Amniotic epithelial cell (primary cell): ENCODE measurements around the gene PTPN1.
"Not testable (repeated sequence)": the region's sequence is repeated elsewhere in the genome, so short reads cannot be mapped to it uniquely, and the experiment has no call there.

Source experiments
- DNase-seq: peaks from one replicate; pipeline ENCODE4 v3.0.0-alpha.2; 2010; ENCODE audit warnings: low read depth

Gene PTPN1

DNA sequence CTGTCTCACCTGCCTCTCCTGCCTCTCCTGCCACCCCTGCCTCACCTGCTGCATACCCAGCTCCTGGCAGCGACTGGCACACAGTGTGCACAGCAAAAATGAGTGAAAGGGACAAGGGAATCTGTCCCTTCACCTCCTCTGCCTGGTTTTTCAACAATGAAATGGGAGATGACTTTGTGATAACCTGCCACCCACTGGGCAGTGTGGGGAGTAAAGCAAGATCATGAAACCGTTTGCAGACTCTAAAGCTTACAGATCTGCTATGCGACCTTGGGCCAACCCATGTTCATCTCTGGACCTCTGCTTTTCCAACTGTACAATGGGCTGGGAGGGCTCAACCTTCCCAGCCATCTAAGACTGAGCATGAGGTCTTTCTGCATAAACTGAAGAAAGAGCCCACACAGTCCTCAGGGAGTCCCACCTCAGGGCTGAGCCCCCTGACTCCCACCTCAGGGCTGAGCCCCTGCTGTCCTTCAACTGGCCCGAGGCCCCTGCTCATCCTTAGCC, 100.1 kb downstream of the PTPN1 start:
- no peak for DNase-seq

DNA sequence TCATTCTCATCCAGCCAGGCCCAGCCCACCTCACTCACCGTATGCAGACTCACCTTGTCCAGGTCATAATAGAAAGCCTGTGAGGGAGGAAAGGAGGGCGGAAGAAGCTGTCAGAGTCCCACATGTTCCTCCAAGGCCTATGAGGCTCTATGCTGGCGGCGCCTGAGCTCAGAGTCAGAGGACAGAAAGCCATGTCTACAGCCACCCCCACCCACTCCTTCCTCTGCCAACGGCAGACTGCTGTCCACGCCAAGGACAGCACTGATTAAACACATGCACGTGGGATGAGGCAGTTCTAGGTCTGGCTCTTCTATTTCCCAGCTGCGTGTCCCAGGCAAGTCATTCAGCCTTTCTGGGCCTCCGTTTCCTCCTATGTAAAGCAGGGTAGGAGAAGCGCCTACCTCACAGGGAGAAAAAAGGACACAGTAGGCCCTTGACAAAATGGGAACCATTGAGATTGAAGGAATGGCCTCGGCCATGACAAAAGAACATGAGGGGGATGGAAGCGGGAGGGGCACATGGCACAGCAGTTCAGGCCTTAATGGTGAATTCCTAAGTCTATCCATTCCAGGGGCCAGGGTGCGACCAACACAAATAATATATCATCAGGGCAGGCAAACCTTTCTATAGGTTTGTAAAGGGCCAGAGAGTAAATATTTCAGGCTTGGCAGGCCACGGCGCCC, 101.1 kb downstream of the PTPN1 start:
- DNase-seq = no peak

DNA sequence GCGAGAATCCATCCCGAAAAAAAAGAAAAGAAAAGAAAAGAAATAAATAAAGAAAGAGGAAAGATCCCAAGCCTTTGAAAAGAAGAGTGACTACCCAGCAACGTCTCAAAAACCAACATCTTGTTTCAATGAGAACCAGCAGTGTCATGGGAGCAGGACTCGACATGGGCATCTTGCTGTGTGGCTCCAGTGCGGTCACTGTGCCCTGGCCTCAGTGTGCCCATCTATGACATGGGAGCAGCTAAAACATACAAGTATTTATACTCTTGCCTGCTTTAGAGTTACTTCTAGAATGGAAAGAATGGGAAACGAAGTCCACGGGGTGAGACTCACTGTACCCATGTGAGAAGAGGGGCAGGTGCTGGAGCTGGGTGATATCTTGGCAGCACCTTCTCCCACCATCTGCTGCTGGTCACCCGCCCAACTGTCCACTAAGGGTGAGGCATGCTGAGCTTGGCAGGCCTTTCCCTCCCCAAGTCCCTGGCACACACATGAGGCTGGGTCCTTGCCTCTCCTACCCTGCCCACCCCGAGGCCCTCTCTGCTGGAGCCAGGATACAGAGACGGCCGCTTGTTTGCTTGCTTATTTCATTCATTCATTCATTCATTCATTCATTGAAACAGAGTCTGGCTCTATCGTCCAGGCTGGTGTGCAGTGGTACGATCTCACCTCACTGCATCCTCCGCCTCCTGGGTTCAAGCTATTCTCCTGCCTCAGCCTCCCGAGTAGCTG, 103.4 kb downstream of the PTPN1 start:
- no peak for DNase-seq

DNA sequence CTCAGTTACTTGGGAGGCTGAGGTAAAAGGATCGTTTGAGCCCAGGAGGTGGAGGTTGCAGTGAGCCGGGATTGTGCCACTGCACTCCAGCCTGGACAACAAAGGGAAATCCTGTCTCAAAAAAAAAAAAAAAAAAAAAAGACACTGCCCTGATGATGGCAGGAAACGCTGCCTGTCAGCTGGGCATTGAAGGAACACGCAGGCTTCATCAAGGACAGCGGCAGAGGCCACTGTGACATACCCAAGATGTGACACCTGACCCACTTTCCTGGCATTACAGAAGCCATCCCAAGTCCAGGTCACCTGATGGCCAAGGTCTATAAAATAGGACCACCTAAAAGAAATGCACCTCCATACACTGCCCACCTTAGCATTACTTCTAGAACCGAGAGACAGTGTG, 105.2 kb downstream of the PTPN1 start:
- no peak for DNase-seq

DNA sequence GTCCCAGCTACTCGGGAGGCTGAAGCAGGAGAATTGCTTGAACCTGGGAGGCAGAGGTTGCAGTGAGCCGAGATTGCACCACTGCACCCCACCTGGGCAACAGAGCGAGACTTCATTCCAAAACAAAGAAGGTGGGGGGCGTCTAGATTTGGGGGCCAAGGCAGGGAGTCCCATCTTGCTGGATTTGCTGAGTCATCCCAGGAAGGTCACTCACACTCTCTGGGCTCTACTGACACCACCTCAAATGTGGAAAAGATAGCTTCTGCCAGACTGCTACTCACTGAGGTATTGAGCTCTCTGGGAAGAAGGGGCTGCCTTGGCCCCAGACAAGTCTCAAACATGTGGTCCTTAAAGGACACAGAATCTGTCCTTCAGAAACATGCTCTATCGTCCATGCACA, 106.8 kb downstream of the PTPN1 start:
- DNase-seq = no peak

DNA sequence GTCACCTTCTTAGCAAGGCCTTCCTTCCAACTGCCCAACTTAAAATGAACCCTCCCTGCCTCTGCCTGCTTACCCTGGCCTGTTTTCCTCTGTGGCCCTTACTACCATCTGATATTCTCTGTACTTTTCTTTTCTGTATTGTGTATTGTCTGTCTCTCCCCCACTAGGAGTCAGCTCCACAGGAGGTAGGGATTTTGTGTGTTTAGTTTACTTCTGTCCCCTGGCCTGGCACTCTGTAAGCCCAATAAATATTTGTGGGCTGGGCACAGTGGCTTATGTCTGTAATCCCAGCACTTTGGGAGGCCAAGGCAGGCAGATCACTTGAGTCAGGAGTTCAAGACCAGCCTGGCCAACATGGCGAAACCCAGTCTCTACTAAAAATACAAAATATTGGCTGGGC, 108.4 kb downstream of the PTPN1 start:
- DNase-seq = no peak

DNA sequence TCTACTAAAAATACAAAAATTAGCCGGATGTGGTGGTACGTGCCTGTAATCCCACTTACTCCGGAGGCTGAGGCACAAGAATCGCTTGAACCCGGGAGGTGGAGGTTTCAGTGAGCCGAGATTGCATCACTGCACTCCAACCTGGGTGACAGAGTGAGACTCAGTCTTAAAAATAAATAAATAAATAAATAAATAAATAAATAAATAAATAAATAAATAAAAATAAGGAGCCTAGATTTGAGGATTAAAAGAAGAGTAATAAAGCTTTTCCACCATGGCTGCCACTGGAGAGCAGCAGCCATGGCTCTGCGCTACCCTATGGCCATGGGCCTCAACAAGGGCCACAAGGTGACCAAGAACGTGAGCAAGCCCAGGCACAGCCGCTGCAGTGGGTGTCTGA, 110.3 kb downstream of the PTPN1 start:
- DNase-seq = not testable (repeated sequence)

DNA sequence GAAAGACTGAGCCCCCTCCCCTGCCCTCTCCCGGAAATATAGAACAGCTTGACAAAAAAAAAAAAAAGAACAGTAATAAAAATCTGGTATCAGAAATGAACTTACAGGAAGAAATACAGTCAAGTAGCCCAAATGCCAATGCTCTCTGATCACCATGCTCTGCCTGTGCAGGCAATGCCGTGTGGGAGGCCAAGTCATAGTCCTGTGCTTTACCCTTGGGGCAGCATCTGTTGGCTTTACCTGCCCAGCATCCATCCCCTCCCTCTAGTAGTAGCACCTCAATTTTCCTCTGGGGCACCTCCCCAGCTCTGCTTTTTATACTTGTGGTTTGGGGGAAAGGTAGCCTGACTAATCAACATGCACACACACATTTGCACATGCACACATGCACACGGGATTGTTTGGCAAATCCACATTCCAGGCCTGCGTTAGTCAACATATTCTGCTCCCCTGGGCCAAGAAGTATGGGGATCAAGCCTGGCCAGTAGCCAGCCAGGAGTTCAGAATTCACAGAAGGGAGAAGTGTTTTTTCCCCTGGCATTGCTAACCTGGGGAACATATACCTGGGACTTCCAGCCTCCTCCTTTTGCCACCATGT, 111.0 kb downstream of the PTPN1 start:
- no peak for DNase-seq

DNA sequence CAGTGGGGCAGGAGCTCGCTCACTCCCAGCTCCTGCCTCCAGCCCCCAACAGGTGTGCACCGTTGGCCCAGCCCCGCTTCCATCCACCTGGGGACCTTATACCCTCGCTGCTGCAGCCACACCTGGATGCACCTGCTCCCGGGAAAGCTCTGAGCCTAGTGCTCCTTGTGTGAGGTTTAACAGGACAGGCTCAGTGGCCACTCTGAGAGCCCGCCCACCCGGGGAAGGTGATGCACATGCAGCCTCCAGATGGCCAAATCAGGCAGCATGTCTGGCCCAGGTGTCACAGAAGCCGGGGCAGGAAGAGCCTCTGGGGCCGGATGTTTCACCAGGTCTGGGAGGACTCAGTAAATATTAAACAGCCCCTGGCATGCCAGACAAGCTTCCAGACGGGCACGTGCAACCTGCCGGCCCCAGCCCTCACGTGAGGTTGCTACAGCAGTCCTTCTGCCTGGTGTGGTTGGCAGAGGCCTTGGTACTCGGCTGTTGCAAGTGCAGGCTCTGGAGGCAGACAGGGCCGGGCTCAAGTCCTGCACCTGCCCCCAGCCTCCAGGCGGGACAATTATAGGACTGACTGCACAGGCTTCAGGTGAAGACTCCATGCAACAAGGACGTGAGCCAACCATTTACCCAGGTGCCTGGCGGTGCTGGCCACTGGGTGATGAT, 114.3 kb downstream of the PTPN1 start:
- DNase-seq = no peak

DNA sequence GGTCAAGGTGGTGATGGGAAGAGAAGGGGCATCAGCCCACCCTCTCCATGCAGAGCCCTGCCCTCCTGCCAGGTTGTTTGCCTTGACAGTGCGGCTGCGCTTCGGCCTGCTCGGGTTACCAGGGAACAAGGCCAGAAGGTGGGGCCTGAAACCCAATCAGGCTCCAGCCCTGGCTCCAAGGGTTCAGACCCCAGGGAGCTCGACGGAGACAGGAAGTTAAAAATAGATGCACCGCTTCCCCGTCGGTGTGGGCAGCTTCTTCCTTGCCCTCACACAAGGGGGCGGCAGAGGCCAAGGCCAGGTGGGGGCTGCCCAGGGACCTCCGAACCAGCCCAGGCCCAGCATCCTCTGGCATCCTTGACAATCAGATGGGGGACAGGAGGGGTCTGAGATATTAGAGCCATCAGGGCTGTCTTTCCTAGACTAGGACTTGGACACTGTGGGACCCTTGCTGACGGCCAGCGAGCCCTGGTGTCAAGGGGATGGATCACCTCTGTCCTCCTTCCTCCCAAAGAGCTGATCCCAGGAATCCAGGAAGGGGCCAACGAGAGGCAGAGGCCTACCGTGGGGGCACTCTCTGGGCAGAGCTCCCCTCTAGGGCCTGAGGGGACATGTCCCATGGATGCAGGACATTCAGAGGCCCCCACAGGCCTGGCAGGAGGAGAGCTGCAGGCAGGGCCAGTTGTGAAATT, 115.9 kb downstream of the PTPN1 start:
- peak; percentile 27 for DNase-seq

DNA sequence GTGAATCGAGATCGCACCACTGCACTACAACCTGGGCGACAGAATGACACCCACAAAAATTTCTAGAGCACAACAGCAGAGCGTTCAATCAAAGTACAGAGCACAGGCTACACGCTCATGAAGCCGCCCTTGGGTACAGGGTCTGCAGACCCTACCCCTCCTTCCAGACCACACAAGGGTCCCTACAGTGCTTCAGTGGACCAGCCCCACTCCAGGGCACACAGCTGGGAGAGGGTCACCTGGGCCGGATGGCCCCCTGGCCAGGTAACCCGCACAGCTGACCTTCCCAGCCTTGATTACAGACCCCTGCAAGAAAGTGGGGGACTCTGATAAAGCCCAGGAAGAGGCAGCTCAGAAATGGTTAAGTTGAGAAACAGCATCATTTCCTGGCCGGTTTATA, 117.6 kb downstream of the PTPN1 start:
- DNase-seq = no peak

DNA sequence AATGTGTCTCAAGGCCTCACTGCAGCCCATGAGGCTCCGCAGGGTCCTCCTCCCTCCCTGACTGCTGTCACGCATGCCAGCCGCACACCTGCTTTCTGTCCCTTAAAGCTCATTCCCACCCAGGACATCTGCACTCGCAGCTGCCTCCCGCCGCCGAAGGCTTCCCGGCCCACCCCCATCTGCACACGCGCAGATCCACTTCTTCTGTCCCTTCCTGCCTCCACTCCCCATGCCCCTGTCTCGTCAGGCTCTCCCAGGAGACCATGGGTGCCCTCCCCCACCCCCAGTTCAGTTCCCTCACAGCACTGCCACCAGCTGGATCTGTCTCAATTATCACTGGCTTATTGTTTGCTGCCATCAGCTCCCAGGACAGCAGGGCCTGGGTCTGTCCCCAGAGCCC, 118.1 kb downstream of the PTPN1 start:
- DNase-seq = no peak

DNA sequence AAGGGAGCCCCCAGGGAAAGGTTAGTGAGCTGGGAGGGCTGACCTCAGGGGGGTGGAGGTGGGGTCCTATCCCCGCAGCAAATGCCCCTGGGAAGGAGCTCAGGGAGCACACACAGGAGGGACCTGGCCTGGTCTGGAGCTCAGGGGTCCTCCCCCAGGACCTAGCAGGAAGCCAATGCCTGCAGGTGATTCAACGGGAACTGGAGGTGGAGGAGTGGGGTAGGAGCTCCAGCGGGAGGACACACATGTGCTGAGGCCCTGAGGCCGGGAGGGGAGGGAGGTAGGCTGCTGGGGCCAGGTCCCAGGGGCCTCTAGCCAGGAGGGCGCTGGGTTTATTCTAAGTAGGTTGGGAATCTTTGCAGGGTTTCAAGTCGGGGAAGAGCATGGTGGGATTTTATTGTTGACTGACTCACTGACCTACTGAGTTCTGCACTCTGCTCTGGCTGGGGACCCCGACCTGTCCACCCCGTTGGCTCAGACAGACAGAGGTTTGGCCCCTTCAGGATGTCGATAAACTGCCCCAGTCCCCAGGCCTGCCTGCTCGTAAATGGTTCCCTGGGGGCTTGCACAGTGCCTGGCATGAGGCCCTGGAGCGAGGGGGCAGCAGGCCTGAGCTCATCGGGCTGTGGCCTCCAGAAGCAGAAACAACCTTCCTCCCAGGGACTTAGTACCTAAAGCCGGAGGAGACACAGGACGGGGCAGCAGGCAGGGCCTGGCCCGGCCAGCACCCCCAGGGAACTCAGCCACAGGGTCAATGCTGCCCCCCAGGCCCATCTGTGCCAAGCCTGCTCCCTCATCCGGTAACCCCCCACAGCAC, 118.9 kb downstream of the PTPN1 start:
- no peak for DNase-seq

DNA sequence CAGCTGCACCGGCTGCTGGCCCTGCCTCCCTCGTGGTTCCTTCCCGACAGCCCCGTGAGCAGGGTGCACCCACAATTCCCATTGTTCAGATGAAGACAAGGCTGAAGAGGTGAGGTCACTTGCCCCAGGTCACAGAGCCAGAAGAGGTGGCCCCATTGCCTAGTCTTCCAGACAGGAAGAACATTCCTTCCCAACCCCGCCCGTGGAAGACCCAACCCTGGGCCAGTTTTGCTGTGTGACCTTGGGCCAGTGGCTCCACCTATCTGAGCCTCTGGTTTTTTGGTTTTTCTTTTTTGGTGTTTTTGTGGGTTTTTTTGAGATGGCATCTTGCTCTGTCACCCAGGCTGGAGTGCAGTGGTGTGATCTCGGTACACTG, 119.5 kb downstream of the PTPN1 start:
- no peak for DNase-seq

DNA sequence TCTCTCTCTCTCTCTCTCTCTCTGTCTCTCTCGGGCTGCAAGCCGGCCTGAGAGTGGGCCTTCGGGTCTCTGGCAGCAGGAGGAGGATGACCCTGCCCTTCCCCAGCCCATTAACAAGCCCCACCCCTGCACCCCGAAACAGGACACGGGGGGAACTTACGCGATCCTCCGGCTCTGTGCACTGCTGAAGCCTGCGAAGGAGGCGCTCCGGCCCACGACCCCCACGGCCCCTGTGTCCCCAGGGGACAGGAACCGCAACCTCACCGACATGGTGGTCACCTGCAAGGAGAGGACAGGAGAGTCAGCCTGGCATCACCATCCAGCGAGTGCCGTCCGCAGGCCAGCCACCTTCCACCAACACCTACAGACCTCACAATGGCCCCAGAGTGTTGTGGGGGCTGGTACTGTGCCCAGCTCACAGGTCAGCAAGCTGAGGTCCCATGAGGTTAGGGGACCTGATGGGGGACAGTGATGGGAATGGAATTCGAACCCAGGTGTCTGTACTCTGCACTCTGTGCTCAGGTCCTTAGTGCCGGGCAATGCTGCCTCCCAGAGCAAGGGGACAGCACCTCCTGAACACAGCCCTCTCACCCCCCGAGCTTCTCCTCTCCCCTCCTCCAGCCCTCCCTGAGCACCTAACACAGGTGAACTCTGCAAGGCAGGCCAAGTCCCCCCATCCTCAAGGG, 120.5 kb downstream of the PTPN1 start:
- DNase-seq = no peak

DNA sequence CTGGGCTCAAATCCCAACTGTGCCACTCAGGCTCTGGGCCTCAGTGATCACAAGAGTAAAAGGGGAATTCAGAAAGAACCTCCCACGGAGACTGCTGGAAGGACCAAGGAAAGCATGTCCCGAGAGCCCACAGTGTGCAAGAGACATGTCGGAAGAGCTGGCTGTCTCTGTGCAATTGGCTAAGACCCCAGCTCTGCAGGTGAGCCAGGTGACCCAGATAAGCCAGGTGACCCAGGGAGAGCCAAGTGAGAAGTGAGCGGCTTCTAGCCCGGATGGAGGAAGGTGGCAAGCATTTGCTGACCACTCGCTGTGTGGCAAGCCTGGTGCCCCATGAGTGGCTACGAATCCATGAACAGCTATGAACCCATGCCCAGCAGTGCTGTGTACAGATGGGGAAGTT, 122.1 kb downstream of the PTPN1 start:
- DNase-seq = no peak

DNA sequence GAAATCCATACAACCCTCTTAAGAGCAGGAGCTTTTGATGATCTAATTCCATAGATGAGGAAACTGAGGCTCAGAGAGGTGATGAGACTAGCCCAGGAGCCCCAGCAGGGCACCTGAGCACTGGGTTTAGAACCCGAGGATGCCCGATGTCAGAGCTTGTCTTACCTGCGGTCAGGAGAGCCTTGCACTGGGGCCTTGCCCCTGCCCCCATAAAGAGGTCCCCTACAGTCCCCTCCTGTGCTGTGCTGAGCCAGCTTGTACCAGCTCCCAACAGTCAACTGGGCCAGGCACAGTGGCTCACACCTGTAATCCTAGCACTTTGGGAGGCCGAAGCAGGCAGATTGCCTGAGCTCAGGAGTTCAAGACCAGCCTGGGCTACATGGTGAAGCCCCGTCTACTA, 122.5 kb downstream of the PTPN1 start:
- no peak for DNase-seq

DNA sequence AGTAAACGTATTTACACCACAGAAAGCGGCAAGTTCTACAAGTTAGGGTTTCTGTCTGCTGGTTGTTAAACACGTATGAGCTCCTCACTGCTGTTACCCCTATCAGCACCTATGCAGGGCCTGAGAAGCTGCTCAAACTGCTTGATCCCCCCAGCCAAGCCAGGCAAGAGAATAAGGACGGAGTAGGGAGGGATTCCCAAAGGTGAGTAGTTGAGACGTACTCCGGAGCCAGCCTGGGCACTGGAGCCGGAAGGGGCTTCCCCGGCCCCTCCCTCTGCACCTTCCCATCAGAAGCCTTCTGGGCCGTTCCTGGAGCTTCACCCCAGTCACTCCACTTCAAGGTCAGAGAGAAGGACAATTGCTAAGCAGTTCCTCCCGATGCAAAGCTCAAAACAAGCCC, 123.2 kb downstream of the PTPN1 start:
- DNase-seq = no peak

DNA sequence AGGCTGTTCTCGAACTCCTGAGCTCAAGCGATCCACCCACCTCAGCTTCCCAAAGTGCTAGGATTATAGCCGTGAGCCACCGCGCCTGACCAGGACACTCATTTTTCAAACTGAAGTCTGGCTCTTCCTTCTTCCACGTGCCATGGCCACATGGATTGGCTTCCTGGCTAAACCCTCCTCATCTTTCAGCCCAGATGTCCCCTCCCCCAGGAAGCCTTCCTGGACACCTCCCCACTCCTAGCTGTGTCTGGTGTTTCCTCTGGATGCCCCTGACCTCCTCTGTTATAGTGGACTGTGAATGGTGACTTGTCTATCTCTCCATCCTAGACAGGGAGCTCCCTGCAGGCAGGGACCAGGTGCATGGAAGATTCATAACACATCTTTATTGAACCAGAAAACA, 124.0 kb downstream of the PTPN1 start:
- no peak for DNase-seq
